ENCODE data around the gene RTRAF. TPM values are rescaled to one million over a fixed set of nuclear protein-coding genes. Genes with fewer than 3 reads are reported as not detected.

Gene RTRAF
- total and polyA plus RNA-seq, 2 donors (not counting 1 experiment from before 2014, with no cell fraction given): 34.7 to 91.1 TPM

- H3K27me3 ChIP-seq (replicated peaks in 1 of 4; ENCODE audit: control extremely low read depth in 1 of 4, control insufficient read depth in 3 of 4, insufficient read depth in 4 of 4, low read length in 3 of 4): no peaks in the 10 kb centered on the region
- no peak overlapping the region for H3K4me2 ChIP-seq (replicated peaks; ENCODE audit: low read depth, low read length, poor library complexity, severe bottlenecking)
- no peak overlapping the region for H3K9ac ChIP-seq (ENCODE audit: low read length)
- WGBS (ENCODE audit: insufficient coverage): no CpG with 5 or more reads among the region's 3 CpGs
- H3K4me3 ChIP-seq (ENCODE audit: control extremely low read depth in 1 of 5, extremely low read depth in 1 of 5, insufficient read depth in 1 of 5, low read depth in 2 of 5, low read length in 4 of 5): no peak overlapping the region
- H3K4me1 Mint-ChIP-seq: no peaks in the 10 kb centered on the region
- H3K9me3 ChIP-seq (ENCODE audit: control extremely low read depth in 1 of 3, control insufficient read depth in 2 of 3, insufficient read depth in 1 of 3, low read length in 2 of 3): no peaks in the 10 kb centered on the region
- H3K27ac ChIP-seq (ENCODE audit: low read length in 2 of 2): no peak overlapping the region
- intact Hi-C loops (cut with micrococcal nuclease): no loop called here
- H3K79me2 ChIP-seq (ENCODE audit: control insufficient read depth, insufficient read depth, low read length): peaks cover 9% of the 10 kb centered on the region
- ChIA-PET POLR2A (no interaction called here), CTCF (no interaction called here)
- no peak overlapping the region for H3K4me3 Mint-ChIP-seq
- no peak overlapping the region for H2AFZ ChIP-seq (ENCODE audit: insufficient read depth, low read depth, low read length, poor library complexity, severe bottlenecking)
- H3K27me3 Mint-ChIP-seq: no peaks in the 10 kb centered on the region
- no peak for TF ChIP-seq EZH2 (IDR thresholded peaks at IDR 0.05; ENCODE audit: borderline replicate concordance, insufficient read depth, low read depth, low read length, poor library complexity, severe bottlenecking)
- no peaks in the 10 kb centered on the region for H3K4me1 ChIP-seq (ENCODE audit: control insufficient read depth in 2 of 2, insufficient read depth in 2 of 2, low read length in 2 of 2)
- no peak for ATAC-seq (ENCODE audit: low read depth)
- H3K36me3 ChIP-seq (replicated peaks in 1 of 2; ENCODE audit: control extremely low read depth in 1 of 2, control insufficient read depth in 1 of 2, extremely low read depth in 1 of 2, insufficient read depth in 2 of 2, low read length in 1 of 2): peaks cover 23 to 79% of the 10 kb centered on the region in 2 experiments
- no peak overlapping the region for H3K27ac Mint-ChIP-seq
- DNase-seq: no peak
- H3K9me3 Mint-ChIP-seq (ENCODE audit: insufficient read depth): no peaks in the 10 kb centered on the region
- H4K20me1 ChIP-seq (ENCODE audit: control insufficient read depth, insufficient read depth, low read length, poor library complexity, severe bottlenecking): peaks cover 21% of the 10 kb centered on the region
Observed at GRCh38 chr14:52000019-52000582, 10.8 kb downstream of the RTRAF start.

DNA sequence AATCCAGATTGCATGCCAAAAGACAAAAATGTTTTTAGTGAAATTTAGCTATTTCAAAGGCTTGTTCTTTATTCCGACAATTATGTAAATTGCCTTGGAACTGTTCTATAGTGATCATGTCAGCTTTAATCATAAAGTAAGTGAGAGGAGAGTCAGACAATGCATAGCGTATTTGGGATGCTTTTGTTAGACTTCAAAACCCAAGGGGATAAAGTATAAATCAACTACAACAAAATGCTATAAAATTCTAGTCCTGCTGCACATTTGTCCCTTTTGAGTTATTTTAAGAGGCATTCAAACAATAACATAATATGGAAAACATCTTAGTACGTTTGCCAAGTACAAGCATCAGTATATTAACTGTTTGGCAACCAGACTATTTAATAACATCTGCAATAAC, 11.3 kb downstream of the RTRAF start:
- intact Hi-C loops (cut with micrococcal nuclease): no loop called here
- no peak for ATAC-seq (ENCODE audit: low read depth)

More for the DNA sequence above, 11.3 kb downstream of the RTRAF start:
- no peak overlapping the region for H3K27ac Mint-ChIP-seq
- Histone ChIP-seq H3K4me3 (ENCODE audit: control extremely low read depth in 1 of 5, extremely low read depth in 1 of 5, insufficient read depth in 1 of 5, low read depth in 2 of 5, low read length in 4 of 5) (no peak overlapping the region), H3K4me2 (replicated peaks; ENCODE audit: low read depth, low read length, poor library complexity, severe bottlenecking) (no peak overlapping the region), H3K4me1 (ENCODE audit: control insufficient read depth in 2 of 2, insufficient read depth in 2 of 2, low read length in 2 of 2) (no peaks in the 10 kb centered on the region), H3K36me3 (replicated peaks in 1 of 2; ENCODE audit: control extremely low read depth in 1 of 2, control insufficient read depth in 1 of 2, extremely low read depth in 1 of 2, insufficient read depth in 2 of 2, low read length in 1 of 2) (peaks cover 24 to 80% of the 10 kb centered on the region in 2 experiments), H4K20me1 (ENCODE audit: control insufficient read depth, insufficient read depth, low read length, poor library complexity, severe bottlenecking) (peaks cover 21% of the 10 kb centered on the region), H2AFZ (ENCODE audit: insufficient read depth, low read depth, low read length, poor library complexity, severe bottlenecking) (no peak overlapping the region), H3K27ac (ENCODE audit: low read length in 2 of 2) (no peak overlapping the region), H3K9me3 (ENCODE audit: control extremely low read depth in 1 of 3, control insufficient read depth in 2 of 3, insufficient read depth in 1 of 3, low read length in 2 of 3) (no peaks in the 10 kb centered on the region), H3K9ac (ENCODE audit: low read length) (no peak overlapping the region), H3K79me2 (ENCODE audit: control insufficient read depth, insufficient read depth, low read length) (peaks cover 4% of the 10 kb centered on the region), H3K27me3 (replicated peaks in 1 of 4; ENCODE audit: control extremely low read depth in 1 of 4, control insufficient read depth in 3 of 4, insufficient read depth in 4 of 4, low read length in 3 of 4) (no peaks in the 10 kb centered on the region)
- no peak for DNase-seq
- H3K27me3 Mint-ChIP-seq: no peaks in the 10 kb centered on the region
- WGBS (ENCODE audit: insufficient coverage): no CpG with 5 or more reads among the region's 3 CpGs
- POLR2A ChIA-PET: interaction anchor here (0.5 kb wide), 1 partner anchor 1310 kb away, joined by 10 read pairs; no protein-coding TSS in a partner anchor
- CTCF ChIA-PET: no interaction called here
- TF ChIP-seq EZH2 (IDR thresholded peaks at IDR 0.05; ENCODE audit: borderline replicate concordance, insufficient read depth, low read depth, low read length, poor library complexity, severe bottlenecking): no peak
- TF ChIP-seq, protein P1, sequence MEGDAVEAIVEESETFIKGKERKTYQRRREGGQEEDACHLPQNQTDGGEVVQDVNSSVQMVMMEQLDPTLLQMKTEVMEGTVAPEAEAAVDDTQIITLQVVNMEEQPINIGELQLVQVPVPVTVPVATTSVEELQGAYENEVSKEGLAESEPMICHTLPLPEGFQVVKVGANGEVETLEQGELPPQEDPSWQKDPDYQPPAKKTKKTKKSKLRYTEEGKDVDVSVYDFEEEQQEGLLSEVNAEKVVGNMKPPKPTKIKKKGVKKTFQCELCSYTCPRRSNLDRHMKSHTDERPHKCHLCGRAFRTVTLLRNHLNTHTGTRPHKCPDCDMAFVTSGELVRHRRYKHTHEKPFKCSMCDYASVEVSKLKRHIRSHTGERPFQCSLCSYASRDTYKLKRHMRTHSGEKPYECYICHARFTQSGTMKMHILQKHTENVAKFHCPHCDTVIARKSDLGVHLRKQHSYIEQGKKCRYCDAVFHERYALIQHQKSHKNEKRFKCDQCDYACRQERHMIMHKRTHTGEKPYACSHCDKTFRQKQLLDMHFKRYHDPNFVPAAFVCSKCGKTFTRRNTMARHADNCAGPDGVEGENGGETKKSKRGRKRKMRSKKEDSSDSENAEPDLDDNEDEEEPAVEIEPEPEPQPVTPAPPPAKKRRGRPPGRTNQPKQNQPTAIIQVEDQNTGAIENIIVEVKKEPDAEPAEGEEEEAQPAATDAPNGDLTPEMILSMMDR (IDR thresholded peaks at IDR 0.05): no peak
- no peak overlapping the region for H3K4me3 Mint-ChIP-seq
- H3K4me1 Mint-ChIP-seq: no peaks in the 10 kb centered on the region
- H3K9me3 Mint-ChIP-seq (ENCODE audit: insufficient read depth): no peaks in the 10 kb centered on the region
